ENCODE results near the gene TFIP11.

TFIP11 gene

DNA sequence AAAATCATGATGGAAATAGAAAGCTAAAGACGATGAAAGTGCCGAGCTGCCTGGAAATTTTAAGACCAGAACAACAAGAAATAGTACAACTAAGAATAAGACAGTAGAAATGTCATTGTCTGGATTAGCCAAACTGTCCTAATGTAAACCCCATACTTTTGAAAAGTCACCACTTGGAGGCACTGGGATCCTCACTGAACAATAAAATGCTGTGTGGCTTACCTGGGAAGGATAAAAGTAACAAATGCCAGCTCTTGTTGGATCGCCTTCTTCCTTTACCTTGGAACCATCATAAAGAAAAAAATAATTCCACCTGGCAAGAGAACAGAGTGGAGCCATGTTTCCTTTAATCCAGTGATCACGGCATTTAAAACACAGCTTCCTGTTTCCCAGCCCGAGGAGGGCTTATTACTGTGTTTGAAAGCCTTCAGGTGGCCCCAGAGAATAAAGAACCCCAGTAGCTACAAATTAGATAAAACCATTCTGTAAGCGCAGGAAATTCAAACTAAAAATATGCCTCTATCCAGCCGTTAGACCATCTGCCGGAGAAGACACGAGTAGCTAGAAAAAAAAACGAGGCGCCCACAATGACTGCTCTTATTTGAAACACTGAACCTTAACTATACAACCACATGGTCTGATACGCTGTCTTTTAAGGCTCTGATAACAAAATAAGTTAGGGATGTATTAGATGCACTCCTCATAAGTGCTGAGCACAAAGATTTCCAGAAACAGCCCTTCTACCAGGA lies 33.1 kb downstream of the TFIP11 start:
- ChIA-PET CTCF (interaction anchor here (0.5 to 8.1 kb wide), 4 partner anchors 13 to 113 kb away, joined by 3 to 47 read pairs (median 6); no protein-coding TSS in a partner anchor), POLR2A (no interaction called here)
- TF ChIP-seq MYNN (tag by site-specific recombination; IDR thresholded peaks at IDR 0.05; ENCODE audit: borderline replicate concordance) (no peak), ZNF121 (tag by site-specific recombination; IDR thresholded peaks at IDR 0.05) (no peak), PRDM1 (tag by site-specific recombination; IDR thresholded peaks at IDR 0.05) (no peak), ZNF169 (tag by site-specific recombination; IDR thresholded peaks at IDR 0.05) (no peak), ZBTB20 (tag by site-specific recombination; IDR thresholded peaks at IDR 0.05) (peak; percentile 65)
- Histone ChIP-seq H3K9me3 (ENCODE audit: control insufficient read depth, insufficient read depth, low read depth, low read length) (no peaks in the 10 kb centered on the region), H3K4me1 (ENCODE audit: control insufficient read depth, insufficient read depth, low read length) (no peaks in the 10 kb centered on the region), H3K4me3 (ENCODE audit: low read depth, low read length) (no peak overlapping the region), H3K36me3 (ENCODE audit: control insufficient read depth in 2 of 2, insufficient read depth in 1 of 2, low read length in 2 of 2) (peaks cover 26 to 55% of the 10 kb centered on the region in 2 experiments), H3K27ac (ENCODE audit: extremely low read depth, low read depth, low read length) (no peak overlapping the region)

DNA sequence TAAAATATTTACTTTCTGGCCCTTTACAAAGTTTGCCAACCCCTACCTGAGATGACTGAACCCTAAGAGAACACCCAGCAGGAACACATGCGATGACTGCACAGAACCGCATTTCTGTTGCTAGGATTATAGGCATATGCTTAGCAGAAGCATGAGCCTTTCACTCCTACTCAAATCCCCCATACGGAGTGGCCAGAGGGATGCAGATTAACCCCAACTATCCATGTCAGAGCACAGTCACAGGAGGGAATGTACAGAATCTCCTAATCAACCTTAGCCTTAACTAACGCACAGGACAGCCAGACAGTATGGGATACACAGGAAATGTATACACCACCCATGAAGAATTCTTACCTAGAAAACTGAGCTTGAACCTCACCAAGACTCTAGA lies 34.9 kb downstream of the TFIP11 start:
- Histone ChIP-seq H3K36me3 (ENCODE audit: control insufficient read depth in 2 of 2, insufficient read depth in 1 of 2, low read length in 2 of 2) (peaks cover 33 to 74% of the 10 kb centered on the region in 2 experiments), H3K4me3 (ENCODE audit: low read depth, low read length) (no peak overlapping the region), H3K4me1 (ENCODE audit: control insufficient read depth, insufficient read depth, low read length) (no peaks in the 10 kb centered on the region), H3K27ac (ENCODE audit: extremely low read depth, low read depth, low read length) (no peak overlapping the region), H3K9me3 (ENCODE audit: control insufficient read depth, insufficient read depth, low read depth, low read length) (no peaks in the 10 kb centered on the region)
- POLR2A ChIA-PET, result no interaction called here
- CTCF ChIA-PET, result interaction anchor here (0.6 to 8.1 kb wide), 2 partner anchors 16 to 63 kb away, joined by 3 to 47 read pairs; no protein-coding TSS in a partner anchor
- TF ChIP-seq ZNF670 (tag by site-specific recombination; IDR thresholded peaks at IDR 0.05; ENCODE audit: low read depth) (no peak), MEIS1 (CRISPR knock-in tag; IDR thresholded peaks at IDR 0.05; ENCODE audit: borderline replicate concordance) (no peak), SP2 (tag by site-specific recombination; IDR thresholded peaks at IDR 0.05) (no peak), KLF7 (tag by site-specific recombination; IDR thresholded peaks at IDR 0.05; ENCODE audit: borderline replicate concordance) (no peak), ZNF558 (tag by site-specific recombination; IDR thresholded peaks at IDR 0.05) (no peak), ZNF175 (tag by site-specific recombination; IDR thresholded peaks at IDR 0.05) (no peak), ZNF48 (tag by site-specific recombination; IDR thresholded peaks at IDR 0.05) (no peak), ZNF138 (tag by site-specific recombination; IDR thresholded peaks at IDR 0.05; ENCODE audit: borderline replicate concordance) (no peak), ZNF184 (tag by site-specific recombination; IDR thresholded peaks at IDR 0.05) (no peak), ZEB2 (tag by site-specific recombination; IDR thresholded peaks at IDR 0.05) (no peak)
- TF ChIP-seq, protein P1, sequence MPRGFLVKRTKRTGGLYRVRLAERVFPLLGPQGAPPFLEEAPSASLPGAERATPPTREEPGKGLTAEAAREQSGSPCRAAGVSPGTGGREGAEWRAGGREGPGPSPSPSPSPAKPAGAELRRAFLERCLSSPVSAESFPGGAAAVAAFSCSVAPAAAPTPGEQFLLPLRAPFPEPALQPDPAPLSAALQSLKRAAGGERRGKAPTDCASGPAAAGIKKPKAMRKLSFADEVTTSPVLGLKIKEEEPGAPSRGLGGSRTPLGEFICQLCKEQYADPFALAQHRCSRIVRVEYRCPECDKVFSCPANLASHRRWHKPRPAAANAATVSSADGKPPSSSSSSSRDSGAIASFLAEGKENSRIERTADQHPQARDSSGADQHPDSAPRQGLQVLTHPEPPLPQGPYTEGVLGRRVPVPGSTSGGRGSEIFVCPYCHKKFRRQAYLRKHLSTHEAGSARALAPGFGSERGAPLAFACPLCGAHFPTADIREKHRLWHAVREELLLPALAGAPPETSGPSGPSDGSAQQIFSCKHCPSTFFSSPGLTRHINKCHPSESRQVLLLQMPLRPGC (tag by site-specific recombination; IDR thresholded peaks at IDR 0.05), result no peak
- TF ChIP-seq, protein P2, sequence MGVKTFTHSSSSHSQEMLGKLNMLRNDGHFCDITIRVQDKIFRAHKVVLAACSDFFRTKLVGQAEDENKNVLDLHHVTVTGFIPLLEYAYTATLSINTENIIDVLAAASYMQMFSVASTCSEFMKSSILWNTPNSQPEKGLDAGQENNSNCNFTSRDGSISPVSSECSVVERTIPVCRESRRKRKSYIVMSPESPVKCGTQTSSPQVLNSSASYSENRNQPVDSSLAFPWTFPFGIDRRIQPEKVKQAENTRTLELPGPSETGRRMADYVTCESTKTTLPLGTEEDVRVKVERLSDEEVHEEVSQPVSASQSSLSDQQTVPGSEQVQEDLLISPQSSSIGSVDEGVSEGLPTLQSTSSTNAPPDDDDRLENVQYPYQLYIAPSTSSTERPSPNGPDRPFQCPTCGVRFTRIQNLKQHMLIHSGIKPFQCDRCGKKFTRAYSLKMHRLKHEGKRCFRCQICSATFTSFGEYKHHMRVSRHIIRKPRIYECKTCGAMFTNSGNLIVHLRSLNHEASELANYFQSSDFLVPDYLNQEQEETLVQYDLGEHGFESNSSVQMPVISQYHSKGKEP (tag by site-specific recombination; IDR thresholded peaks at IDR 0.05), result no peak
- TF ChIP-seq, protein P3, sequence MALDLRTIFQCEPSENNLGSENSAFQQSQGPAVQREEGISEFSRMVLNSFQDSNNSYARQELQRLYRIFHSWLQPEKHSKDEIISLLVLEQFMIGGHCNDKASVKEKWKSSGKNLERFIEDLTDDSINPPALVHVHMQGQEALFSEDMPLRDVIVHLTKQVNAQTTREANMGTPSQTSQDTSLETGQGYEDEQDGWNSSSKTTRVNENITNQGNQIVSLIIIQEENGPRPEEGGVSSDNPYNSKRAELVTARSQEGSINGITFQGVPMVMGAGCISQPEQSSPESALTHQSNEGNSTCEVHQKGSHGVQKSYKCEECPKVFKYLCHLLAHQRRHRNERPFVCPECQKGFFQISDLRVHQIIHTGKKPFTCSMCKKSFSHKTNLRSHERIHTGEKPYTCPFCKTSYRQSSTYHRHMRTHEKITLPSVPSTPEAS (tag by site-specific recombination; IDR thresholded peaks at IDR 0.05), result no peak
- TF ChIP-seq, protein P4, sequence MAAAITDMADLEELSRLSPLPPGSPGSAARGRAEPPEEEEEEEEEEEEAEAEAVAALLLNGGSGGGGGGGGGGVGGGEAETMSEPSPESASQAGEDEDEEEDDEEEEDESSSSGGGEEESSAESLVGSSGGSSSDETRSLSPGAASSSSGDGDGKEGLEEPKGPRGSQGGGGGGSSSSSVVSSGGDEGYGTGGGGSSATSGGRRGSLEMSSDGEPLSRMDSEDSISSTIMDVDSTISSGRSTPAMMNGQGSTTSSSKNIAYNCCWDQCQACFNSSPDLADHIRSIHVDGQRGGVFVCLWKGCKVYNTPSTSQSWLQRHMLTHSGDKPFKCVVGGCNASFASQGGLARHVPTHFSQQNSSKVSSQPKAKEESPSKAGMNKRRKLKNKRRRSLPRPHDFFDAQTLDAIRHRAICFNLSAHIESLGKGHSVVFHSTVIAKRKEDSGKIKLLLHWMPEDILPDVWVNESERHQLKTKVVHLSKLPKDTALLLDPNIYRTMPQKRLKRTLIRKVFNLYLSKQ (tag by site-specific recombination; IDR thresholded peaks at IDR 0.05; ENCODE audit: borderline replicate concordance), result no peak
- TF ChIP-seq, protein P5, sequence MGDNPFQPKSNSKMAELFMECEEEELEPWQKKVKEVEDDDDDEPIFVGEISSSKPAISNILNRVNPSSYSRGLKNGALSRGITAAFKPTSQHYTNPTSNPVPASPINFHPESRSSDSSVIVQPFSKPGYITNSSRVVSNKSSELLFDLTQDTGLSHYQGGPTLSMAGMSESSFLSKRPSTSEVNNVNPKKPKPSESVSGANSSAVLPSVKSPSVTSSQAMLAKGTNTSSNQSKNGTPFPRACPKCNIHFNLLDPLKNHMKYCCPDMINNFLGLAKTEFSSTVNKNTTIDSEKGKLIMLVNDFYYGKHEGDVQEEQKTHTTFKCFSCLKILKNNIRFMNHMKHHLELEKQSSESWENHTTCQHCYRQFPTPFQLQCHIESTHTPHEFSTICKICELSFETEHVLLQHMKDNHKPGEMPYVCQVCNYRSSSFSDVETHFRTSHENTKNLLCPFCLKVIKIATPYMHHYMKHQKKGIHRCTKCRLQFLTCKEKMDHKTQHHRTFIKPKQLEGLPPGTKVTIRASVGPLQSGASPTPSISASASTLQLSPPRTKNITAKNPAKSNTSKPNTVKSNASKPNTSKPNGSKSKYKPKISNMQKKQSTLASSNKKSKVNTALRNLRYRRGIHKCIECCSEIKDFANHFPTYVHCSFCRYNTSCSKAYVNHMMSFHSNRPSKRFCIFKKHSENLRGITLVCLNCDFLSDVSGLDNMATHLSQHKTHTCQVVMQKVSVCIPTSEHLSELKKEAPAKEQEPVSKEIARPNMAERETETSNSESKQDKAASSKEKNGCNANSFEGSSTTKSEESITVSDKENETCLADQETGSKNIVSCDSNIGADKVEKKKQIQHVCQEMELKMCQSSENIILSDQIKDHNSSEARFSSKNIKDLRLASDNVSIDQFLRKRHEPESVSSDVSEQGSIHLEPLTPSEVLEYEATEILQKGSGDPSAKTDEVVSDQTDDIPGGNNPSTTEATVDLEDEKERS (tag by site-specific recombination; IDR thresholded peaks at IDR 0.05), result no peak
- TF ChIP-seq, protein P6, sequence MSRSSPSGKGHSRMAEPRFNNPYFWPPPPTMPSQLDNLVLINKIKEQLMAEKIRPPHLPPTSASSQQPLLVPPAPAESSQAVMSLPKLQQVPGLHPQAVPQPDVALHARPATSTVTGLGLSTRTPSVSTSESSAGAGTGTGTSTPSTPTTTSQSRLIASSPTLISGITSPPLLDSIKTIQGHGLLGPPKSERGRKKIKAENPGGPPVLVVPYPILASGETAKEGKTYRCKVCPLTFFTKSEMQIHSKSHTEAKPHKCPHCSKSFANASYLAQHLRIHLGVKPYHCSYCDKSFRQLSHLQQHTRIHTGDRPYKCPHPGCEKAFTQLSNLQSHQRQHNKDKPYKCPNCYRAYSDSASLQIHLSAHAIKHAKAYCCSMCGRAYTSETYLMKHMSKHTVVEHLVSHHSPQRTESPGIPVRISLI (tag by site-specific recombination; IDR thresholded peaks at IDR 0.05), result no peak

Data from HEK293 (cell line).